A549 treated with ZK216348 at 1 μM for 4 hours (cell line): ENCODE measurements around the gene GPR78. TPM values are rescaled to one million over a fixed set of nuclear protein-coding genes. Genes with fewer than 3 reads are reported as not detected.

Source experiments
- total RNA-seq: library from RNA; stranded (reverse); fragments of 200-300 nt; extraction: Qiagen RNA extraction; gene quantifications from 5 replicates; pipeline ENCODE4 v1.2.3, GENCODE V29; 2022; ENCODE audit warnings: low read depth

Gene GPR78
- total RNA-seq, result 0.16 TPM in 1 of 5 replicates, not detected in the others

GRCh38 chr4:8580321-8581093, at the start of gene GPR78:
Gene GPR78, plus strand, starts transcription at chr4:8580392. Its CDS starts 591 bp downstream, at chr4:8580983.

GRCh38 chr4:8592366-8593263, 12.4 kb downstream of the GPR78 start, which contains the start of gene CPZ:
Gene CPZ, plus strand, starts transcription at chr4:8592765. Its CDS starts 69 bp downstream, at chr4:8592834.

Other genes with a start within 250 kb of the GPR78 start
- 7.8 to 11.0 TPM (median 9.7 TPM) in 5 replicates for gene ACOX3, start 139.7 kb upstream of the GPR78 start, total RNA-seq
- 4.9 to 7.2 TPM (median 6.1 TPM) in 5 replicates for gene TRMT44, start 139.6 kb upstream of the GPR78 start, total RNA-seq
- 0.12 to 0.28 TPM (median 0.15 TPM) in 5 replicates for gene CPZ, start 12.4 kb downstream of the GPR78 start, total RNA-seq